C4-2B (cell line): ENCODE measurements around the gene NCF2.

ENCODE experiments used
- H3K27ac ChIP-seq: fragments of 450-650 bp; 2 replicates; pipeline ENCODE4 v1.5.1; 2017
- CTCF ChIP-seq: fragments of 450-650 bp; conservative IDR thresholded peaks from 2 replicates; pipeline ENCODE4 v1.5.1; 2017; ENCODE audit warnings: mild to moderate bottlenecking
- ZFX ChIP-seq: fragments of 450-650 bp; IDR thresholded peaks from 2 replicates; pipeline ENCODE4 v1.6.1; 2017

Gene NCF2

DNA sequence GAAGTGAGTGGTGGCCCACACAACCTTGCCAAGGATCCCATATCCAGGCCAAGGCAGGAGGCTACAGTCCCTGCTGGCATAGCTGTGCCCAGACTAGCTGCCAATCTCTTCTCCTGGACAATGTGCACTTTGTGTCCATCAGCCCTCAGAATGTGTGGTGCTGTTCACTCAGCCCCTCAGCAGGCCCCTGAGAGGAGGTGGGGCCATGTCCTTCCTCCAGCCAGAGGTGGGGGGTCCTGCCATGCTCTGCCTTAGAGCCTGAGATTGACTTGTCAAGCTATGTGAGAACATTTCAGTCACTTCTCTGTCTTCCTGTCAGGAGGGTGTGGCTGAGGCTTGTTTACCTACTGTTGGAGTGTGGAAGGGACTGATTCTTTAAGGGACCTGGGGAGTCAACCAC lies 1.4 kb downstream of the NCF2 start:
- H3K27ac ChIP-seq = no peak overlapping the region
- TF ChIP-seq CTCF = no peak
- no peak for TF ChIP-seq ZFX

DNA sequence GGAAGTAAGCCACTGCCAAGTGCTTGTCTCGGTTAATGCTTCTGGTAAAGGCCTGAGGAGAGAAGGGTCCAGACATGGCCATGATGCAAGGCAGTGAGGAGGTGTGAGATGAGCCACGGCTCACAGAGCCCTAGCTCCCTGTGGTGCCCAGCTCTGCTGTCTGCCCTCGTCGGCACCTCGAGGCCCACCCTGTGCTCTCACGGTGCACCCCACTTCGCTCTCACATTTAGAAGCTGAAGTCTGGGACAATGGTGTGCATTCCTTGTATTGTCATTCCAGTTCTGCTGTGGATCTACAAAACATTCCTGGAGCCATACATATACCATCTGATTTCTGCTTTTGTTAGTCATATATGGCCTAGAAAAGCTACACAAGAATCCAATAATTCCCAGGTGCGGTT lies 3.3 kb downstream of the NCF2 start:
- no peak overlapping the region for H3K27ac ChIP-seq

GRCh38 chr1:183586455-183586854 lies 3.8 kb downstream of the NCF2 start:
- H3K27ac ChIP-seq = no peak overlapping the region
- no peak for TF ChIP-seq ZFX

More for the DNA sequence above, 3.3 kb downstream of the NCF2 start:
- TF ChIP-seq CTCF (no peak), ZFX (no peak)

DNA sequence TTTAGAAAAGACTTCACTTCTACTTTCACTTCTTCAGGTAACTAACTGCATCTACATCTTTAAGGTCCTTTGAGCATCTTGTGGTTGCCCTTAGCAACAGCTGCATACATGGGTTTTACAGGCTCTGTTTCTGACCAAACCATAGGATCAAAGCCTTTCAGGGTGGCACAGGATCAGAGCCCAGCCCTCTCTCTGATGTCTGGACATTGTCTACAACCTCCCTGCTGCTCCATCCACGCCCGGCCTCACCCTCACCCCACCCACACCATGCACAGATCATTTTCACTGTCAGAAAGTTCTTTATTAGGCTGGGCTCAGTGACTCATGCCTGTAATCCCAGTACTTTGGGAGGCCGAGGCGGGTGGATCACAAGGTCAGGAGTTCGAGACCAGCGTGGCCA lies 5.2 kb downstream of the NCF2 start:
- no peak for TF ChIP-seq ZFX
- TF ChIP-seq CTCF = no peak
- H3K27ac ChIP-seq = no peak overlapping the region

GRCh38 chr1:183584147-183584546 lies 6.1 kb downstream of the NCF2 start:
- no peak overlapping the region for H3K27ac ChIP-seq
- TF ChIP-seq CTCF (no peak), ZFX (no peak)

DNA sequence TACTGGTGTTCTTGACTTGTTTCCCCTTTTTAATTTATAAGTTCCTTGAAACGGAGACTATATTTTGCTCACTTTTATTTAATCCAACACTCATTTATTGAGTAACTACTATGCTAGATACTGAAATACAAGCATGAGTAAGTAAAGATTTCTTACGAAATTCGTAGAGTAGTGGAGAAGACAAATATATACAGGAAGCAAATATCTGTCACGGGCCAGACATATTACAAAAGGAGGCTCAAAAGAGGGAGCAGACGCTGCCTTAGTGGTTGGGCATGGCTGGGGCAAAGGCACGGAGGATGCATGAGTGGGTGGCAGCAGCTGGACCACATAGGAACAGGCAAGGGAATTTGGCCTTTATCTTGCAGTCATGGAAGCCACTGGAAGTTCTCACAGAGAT lies 6.8 kb downstream of the NCF2 start:
- TF ChIP-seq CTCF (no peak), ZFX (no peak)
- no peak overlapping the region for H3K27ac ChIP-seq

GRCh38 chr1:183582021-183582713 lies 8.1 kb downstream of the NCF2 start:
- H3K27ac ChIP-seq = no peak overlapping the region

More at GRCh38 chr1:183582021-183582713, 8.1 kb downstream of the NCF2 start:
- no peak for TF ChIP-seq ZFX
- no peak for TF ChIP-seq CTCF
